ENCODE data around the gene HOMER3. TPM values are rescaled to one million over a fixed set of nuclear protein-coding genes. Genes with fewer than 3 reads are reported as not detected.

The HOMER3 gene
- total RNA-seq, 1 donor from 2014 or later = 68.9 TPM

DNA sequence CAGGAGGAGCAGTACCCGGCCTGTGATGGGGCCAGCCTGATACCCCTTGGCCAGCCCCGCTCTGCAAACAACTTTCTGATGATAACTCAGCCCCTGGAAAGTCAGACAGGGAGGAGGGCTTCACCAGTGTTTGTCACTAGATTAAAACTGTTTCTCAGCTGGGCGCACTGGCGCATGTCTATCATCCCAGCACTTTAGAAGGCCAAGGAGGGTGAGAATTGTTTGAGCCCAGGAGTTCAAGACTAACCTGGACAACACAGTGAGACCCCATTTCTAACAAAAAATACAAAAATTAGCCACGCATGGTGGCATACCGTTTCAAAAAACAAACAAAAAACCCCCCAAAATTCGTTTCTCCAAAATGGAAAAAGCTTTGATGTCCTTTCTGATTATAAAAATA is 39.5 kb downstream of the HOMER3 start:
- Mint-ChIP-seq H3K4me1 (ENCODE audit: unreplicated experiment) (peaks cover 2% of the 10 kb centered on the region), H3K27me3 (ENCODE audit: unreplicated experiment) (no peaks in the 10 kb centered on the region), H3K4me3 (ENCODE audit: unreplicated experiment) (no peak overlapping the region), H3K36me3 (ENCODE audit: unreplicated experiment) (peaks cover 5% of the 10 kb centered on the region), H3K9me3 (ENCODE audit: unreplicated experiment) (no peaks in the 10 kb centered on the region), H3K27ac (ENCODE audit: unreplicated experiment) (no peak overlapping the region)
- no peak for DNase-seq (ENCODE audit: extremely low spot score, unreplicated experiment)
- TF ChIP-seq, protein P1, sequence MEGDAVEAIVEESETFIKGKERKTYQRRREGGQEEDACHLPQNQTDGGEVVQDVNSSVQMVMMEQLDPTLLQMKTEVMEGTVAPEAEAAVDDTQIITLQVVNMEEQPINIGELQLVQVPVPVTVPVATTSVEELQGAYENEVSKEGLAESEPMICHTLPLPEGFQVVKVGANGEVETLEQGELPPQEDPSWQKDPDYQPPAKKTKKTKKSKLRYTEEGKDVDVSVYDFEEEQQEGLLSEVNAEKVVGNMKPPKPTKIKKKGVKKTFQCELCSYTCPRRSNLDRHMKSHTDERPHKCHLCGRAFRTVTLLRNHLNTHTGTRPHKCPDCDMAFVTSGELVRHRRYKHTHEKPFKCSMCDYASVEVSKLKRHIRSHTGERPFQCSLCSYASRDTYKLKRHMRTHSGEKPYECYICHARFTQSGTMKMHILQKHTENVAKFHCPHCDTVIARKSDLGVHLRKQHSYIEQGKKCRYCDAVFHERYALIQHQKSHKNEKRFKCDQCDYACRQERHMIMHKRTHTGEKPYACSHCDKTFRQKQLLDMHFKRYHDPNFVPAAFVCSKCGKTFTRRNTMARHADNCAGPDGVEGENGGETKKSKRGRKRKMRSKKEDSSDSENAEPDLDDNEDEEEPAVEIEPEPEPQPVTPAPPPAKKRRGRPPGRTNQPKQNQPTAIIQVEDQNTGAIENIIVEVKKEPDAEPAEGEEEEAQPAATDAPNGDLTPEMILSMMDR (IDR thresholded peaks at IDR 0.05) = no peak

DNA sequence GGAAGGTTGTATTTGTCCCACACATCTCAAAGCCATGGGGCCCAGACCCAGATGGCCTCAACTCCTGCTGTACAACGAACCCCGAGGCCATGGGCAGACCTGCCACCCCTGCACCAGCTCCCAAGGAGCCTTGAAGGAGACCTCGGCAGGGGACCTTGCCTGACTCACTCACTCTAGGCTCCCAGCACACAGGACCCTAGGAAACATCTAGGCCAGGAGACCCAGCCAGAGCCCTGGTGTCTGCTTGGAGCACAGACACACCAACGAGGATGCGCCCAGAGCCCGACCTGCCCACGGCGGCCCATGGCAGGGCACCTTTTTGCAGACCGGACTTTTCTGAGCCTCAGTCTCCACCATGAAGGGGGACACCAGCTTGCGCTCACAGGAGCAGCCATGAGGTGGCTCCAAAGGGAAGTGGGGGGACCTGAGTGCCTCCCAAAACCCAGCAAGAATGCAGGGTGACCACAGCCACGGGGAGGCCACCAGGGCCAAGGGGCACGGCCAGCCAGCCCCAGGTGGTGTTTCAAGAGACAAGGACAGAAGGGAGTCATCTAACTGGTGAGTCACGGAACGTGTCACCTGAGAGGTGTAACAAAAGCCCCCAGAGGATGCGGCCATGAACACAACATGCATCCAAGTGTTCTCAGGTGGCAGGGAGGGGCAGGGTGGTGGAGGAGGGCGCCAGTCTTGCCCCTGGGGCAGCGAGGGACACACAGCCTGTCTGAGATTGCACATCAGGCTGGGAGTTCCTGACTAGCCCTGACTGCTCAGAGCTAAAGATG is 40.1 kb downstream of the HOMER3 start:
- H3K36me3 Mint-ChIP-seq (ENCODE audit: unreplicated experiment) = peaks cover 5% of the 10 kb centered on the region
- no peak for DNase-seq (ENCODE audit: extremely low spot score, unreplicated experiment)
- H3K4me1 Mint-ChIP-seq (ENCODE audit: unreplicated experiment) = peaks cover 3% of the 10 kb centered on the region
- H3K4me3 Mint-ChIP-seq (ENCODE audit: unreplicated experiment) = no peak overlapping the region
- no peaks in the 10 kb centered on the region for H3K27me3 Mint-ChIP-seq (ENCODE audit: unreplicated experiment)
- TF ChIP-seq, protein P1 (IDR thresholded peaks at IDR 0.05) = no peak
- no peaks in the 10 kb centered on the region for H3K9me3 Mint-ChIP-seq (ENCODE audit: unreplicated experiment)
- H3K27ac Mint-ChIP-seq (ENCODE audit: unreplicated experiment) = no peak overlapping the region

DNA sequence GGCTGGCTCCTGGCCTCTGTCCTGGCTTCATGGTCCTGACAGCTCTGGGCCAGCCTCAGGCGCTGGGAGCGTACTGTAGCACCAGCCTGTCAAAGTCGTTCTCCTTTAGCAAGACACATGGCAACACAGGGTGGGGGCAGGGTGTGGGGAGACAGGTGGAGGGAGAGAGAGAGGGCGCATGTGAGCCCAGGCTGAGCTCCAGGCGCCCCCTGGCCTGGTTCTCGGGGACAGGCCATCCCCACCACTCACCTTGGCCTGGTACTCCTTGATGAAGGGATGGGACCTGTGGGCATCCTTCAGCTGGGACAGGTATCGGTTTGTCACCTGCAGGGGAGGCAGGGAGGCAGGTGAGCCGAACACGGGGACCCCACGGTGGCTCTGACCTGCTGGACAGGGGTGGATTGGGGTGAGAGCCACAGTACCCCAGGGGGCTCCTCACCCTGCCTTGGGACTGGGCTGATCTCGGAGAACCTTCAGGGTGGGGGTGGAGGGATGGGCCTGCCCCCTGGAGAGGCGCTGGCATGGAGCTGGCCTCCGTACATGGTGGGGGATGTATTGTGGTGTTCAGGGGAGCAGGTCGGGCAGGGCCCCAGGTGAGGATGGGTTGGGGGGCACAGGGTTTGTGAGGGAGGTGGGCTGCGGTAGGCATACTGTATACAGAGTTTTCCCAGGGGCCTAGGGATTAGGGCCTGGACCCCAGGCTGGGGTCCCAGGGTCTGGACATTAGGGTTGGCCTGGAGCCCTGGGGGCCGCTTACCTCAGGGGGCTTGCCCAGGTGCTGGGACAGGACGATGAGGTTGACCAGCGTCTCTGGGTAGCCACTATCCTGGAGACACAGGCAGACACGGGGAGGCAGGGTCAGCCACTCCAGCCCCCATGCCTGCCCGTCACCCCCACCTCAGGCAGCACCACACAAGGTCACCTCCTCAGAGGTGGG is 41.1 kb downstream of the HOMER3 start:
- no peak for DNase-seq (ENCODE audit: extremely low spot score, unreplicated experiment)
- TF ChIP-seq, protein P1 (IDR thresholded peaks at IDR 0.05) = no peak
- peaks cover 2% of the 10 kb centered on the region for H3K36me3 Mint-ChIP-seq (ENCODE audit: unreplicated experiment)
- H3K4me3 Mint-ChIP-seq (ENCODE audit: unreplicated experiment) = no peak overlapping the region
- H3K27ac Mint-ChIP-seq (ENCODE audit: unreplicated experiment) = no peak overlapping the region
- H3K9me3 Mint-ChIP-seq (ENCODE audit: unreplicated experiment) = no peaks in the 10 kb centered on the region
- H3K27me3 Mint-ChIP-seq (ENCODE audit: unreplicated experiment) = no peaks in the 10 kb centered on the region
- H3K4me1 Mint-ChIP-seq (ENCODE audit: unreplicated experiment) = peaks cover 3% of the 10 kb centered on the region

DNA sequence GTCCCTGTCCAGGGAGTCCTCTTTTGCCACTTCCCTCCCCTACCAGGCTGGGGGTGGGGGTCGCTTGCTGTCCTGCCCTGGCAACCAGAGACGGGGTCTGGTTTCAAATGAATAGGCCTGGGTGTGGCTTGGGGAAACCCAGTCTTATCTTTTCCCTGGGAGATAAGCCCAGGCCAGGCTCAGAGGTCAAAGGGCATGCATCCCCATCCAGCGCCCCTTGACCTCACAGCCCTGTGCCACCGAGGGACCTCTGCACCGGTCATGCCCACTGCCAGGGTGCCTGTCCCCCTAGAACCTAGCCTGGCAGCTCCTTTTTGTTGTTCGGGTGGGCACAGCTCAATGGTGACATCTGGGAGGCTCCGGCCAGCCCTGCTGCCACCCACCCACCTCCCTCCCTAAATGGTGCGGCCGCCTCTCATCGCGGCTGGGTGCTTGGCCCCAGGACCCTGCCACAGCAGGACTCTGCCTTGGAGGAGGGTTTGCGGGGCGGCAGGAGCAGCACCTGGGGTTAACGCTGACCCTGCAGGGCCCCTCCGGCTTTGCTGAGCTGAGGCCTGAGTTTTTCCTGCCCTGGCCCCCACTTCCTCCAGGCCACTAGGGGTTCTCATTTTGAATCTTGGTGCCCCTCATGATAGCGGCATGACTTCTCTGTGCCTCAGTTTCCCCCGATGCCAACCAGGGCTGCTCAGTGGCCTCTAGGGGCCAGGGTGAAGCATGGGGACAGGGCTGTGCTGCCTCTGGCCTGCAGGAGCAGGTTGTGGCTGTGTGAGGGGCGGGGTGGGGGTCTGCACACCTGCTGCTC is 42.2 kb downstream of the HOMER3 start:
- Mint-ChIP-seq H3K4me1 (ENCODE audit: unreplicated experiment) (peaks cover 3% of the 10 kb centered on the region), H3K36me3 (ENCODE audit: unreplicated experiment) (peaks cover 1% of the 10 kb centered on the region), H3K27ac (ENCODE audit: unreplicated experiment) (no peak overlapping the region), H3K9me3 (ENCODE audit: unreplicated experiment) (no peaks in the 10 kb centered on the region), H3K4me3 (ENCODE audit: unreplicated experiment) (no peak overlapping the region), H3K27me3 (ENCODE audit: unreplicated experiment) (no peaks in the 10 kb centered on the region)
- DNase-seq (ENCODE audit: extremely low spot score, unreplicated experiment) = no peak
- TF ChIP-seq, protein P1 (IDR thresholded peaks at IDR 0.05) = no peak
